GM23248 (cell line): ENCODE results near the gene TBC1D14. TPM values are rescaled to one million over a fixed set of nuclear protein-coding genes. Genes with fewer than 3 reads are reported as not detected.
A peak's percentile ranks its signal among the peaks of the same experiment; 100 is the strongest.

Experiments
- DNase-seq: peaks from one replicate; pipeline ENCODE4 v3.0.0-alpha.2; 2015
- H2AFZ ChIP-seq: fragments of 200-600 bp; sonication (generic); 2 replicates; pipeline ENCODE4 v1.6.1; 2016; ENCODE audit warnings: antibody characterized with exemption
- H3F3A ChIP-seq: fragments of 200-600 bp; sonication (generic); 2 replicates; pipeline ENCODE4 v1.6.1; 2016; ENCODE audit warnings: mild to moderate bottlenecking, antibody characterized with exemption, mixed run types; ENCODE audit not compliant: insufficient read depth
- H3K27ac ChIP-seq: fragments of 200-600 bp; sonication (generic); 2 replicates; pipeline ENCODE4 v1.5.1; 2016; ENCODE audit warnings: mild to moderate bottlenecking
- H3K27me3 ChIP-seq: fragments of 200-600 bp; sonication (generic); replicated peaks from 2 replicates; pipeline ENCODE4 v1.6.1; 2016; ENCODE audit warnings: mild to moderate bottlenecking; ENCODE audit not compliant: insufficient read depth
- H3K36me3 ChIP-seq: fragments of 200-600 bp; sonication (generic); 2 replicates; pipeline ENCODE4 v1.6.1; 2016; ENCODE audit warnings: low read depth, mild to moderate bottlenecking
- H3K4me1 ChIP-seq: fragments of 200-600 bp; sonication (generic); 2 replicates; pipeline ENCODE4 v1.6.1; 2016; ENCODE audit warnings: mild to moderate bottlenecking; ENCODE audit not compliant: insufficient read depth
- H3K4me2 ChIP-seq: fragments of 200-600 bp; sonication (generic); one replicate; pipeline ENCODE4 v1.6.1; 2016; ENCODE audit warnings: mild to moderate bottlenecking; ENCODE audit not compliant: unreplicated experiment
- H3K4me3 ChIP-seq: fragments of 200-600 bp; sonication (generic); 2 replicates; pipeline ENCODE4 v1.5.1; 2016; ENCODE audit warnings: mild to moderate bottlenecking
- H3K79me2 ChIP-seq: fragments of 200-600 bp; sonication (generic); 2 replicates; pipeline ENCODE4 v1.6.1; 2016; ENCODE audit warnings: mild to moderate bottlenecking; ENCODE audit not compliant: insufficient read depth
- H3K9ac ChIP-seq: fragments of 200-600 bp; sonication (generic); 2 replicates; pipeline ENCODE4 v1.6.1; 2016; ENCODE audit warnings: mild to moderate bottlenecking
- H3K9me2 ChIP-seq: fragments of 200-600 bp; sonication (generic); 2 replicates; pipeline ENCODE4 v1.6.1; 2016; ENCODE audit warnings: mixed run types, mild to moderate bottlenecking, moderate library complexity; ENCODE audit not compliant: insufficient read depth
- H3K9me3 ChIP-seq: fragments of 200-600 bp; sonication (generic); one replicate; pipeline ENCODE4 v1.6.1; 2017; ENCODE audit warnings: low read depth
- H4K20me1 ChIP-seq: fragments of 200-600 bp; sonication (generic); 2 replicates; pipeline ENCODE4 v1.6.0; 2016; ENCODE audit not compliant: insufficient read depth
- EZH2 ChIP-seq: fragments of 200-600 bp; sonication (generic); IDR thresholded peaks from 2 replicates; pipeline ENCODE4 v1.6.1; 2018; ENCODE audit warnings: antibody characterized with exemption, mild to moderate bottlenecking; ENCODE audit not compliant: insufficient read depth, poor library complexity, severe bottlenecking
- EZH2phosphoT487 ChIP-seq: fragments of 200-600 bp; sonication (generic); IDR thresholded peaks from 2 replicates; pipeline ENCODE4 v1.6.1; 2018; ENCODE audit warnings: antibody characterized with exemption, moderate library complexity, mild to moderate bottlenecking, low read depth; ENCODE audit not compliant: insufficient read depth
- WGBS, 2 experiments: methylation state at CpG; one replicate each; pipeline ENCODE4 v1.1.6; 2015 to 2017; ENCODE audit warnings: low lambda C conversion rate in 2 of 2, low coverage in 1 of 2; ENCODE audit errors: missing lambda C conversion rate in 2 of 2; 5-methylcytosine and 5-hydroxymethylcytosine counted together
- in situ Hi-C: fragments of 300-500 bp; cut with MboI; formaldehyde crosslinking; loops from 2 replicates; pipeline ENCODE4 v1.15.0; 2020
- polyA plus RNA-seq: library from polyadenylated mRNA; unstranded; fragments of >200 nt; fragmentation: Nextera tagmentation; extraction: Ambion mirVana; gene quantifications from 2 replicates; pipeline ENCODE4 v1.2.1, GENCODE V29; 2016
- total RNA-seq: library from RNA; depleted of rRNA; stranded (reverse); fragments of >200 nt; shearing (Covaris generic); gene quantifications from 2 replicates; pipeline ENCODE4 v1.2.3, GENCODE V29; 2014

TBC1D14 gene
- total and polyA plus RNA-seq, 2 experiments from 2014 or later: 20.4 to 39.1 TPM

- Histone ChIP-seq H3K9me2 (no peaks in the 10 kb centered on the region), H3K9ac (no peak overlapping the region), H3K4me2 (no peak overlapping the region), H2AFZ (no peak overlapping the region), H3K27ac (no peak overlapping the region), H3K4me1 (peaks cover 16% of the 10 kb centered on the region), H3K27me3 (no peaks in the 10 kb centered on the region), H3K9me3 (no peaks in the 10 kb centered on the region), H4K20me1 (no peaks in the 10 kb centered on the region), H3K36me3 (peaks cover 22% of the 10 kb centered on the region), H3K4me3 (no peak overlapping the region), H3F3A (peaks cover 25% of the 10 kb centered on the region), H3K79me2 (no peaks in the 10 kb centered on the region)
- TF ChIP-seq EZH2 (no peak), EZH2phosphoT487 (no peak)
- DNase-seq: no peak
- WGBS, 2 experiments: 75 to 80% methylated on average over 3 of the region's 3 CpGs
- in situ Hi-C loops: no loop called here
These were observed 25.2 kb upstream of the TBC1D14 start for GRCh38 chr4:6884341-6884870.

- peak overlapping the region; percentile 95 for H3K27ac ChIP-seq
- no peaks in the 10 kb centered on the region for H3K9me3 ChIP-seq
- peaks cover 16% of the 10 kb centered on the region for H3K4me1 ChIP-seq
- H3K9me2 ChIP-seq: no peaks in the 10 kb centered on the region
- peak; percentile 90 for DNase-seq
- peak overlapping the region; percentile 54 for H2AFZ ChIP-seq
- no peaks in the 10 kb centered on the region for H4K20me1 ChIP-seq
- H3K4me2 ChIP-seq: peak overlapping the region; percentile 65
- in situ Hi-C loops: no loop called here
- WGBS, 2 experiments: 4% methylated on average over 15 of the region's 15 CpGs
- H3K9ac ChIP-seq: peak overlapping the region; percentile 79
- TF ChIP-seq EZH2phosphoT487 (0 out of 2 replicates have a peak, but pooled peaks have one; percentile 38), EZH2 (no peak)
- no peaks in the 10 kb centered on the region for H3K27me3 ChIP-seq
- H3K79me2 ChIP-seq: no peaks in the 10 kb centered on the region
- H3K36me3 ChIP-seq: peaks cover 13% of the 10 kb centered on the region; the same call in 1 of the 2 replicates
- peak overlapping the region; percentile 49 for H3K4me3 ChIP-seq
- H3F3A ChIP-seq: peaks cover 25% of the 10 kb centered on the region
These were observed 23.6 kb upstream of the TBC1D14 start for GRCh38 chr4:6885953-6886557.

GRCh38 chr4:6886886-6887285, 22.7 kb upstream of the TBC1D14 start:
- TF ChIP-seq EZH2phosphoT487 (no peak), EZH2 (no peak)
- H3K9ac ChIP-seq: peak overlapping the region; percentile 79

GRCh38 chr4:6887591-6888371, 21.8 kb upstream of the TBC1D14 start:
- Histone ChIP-seq H3K9me2 (no peaks in the 10 kb centered on the region), H2AFZ (no peak overlapping the region), H3K4me2 (no peak overlapping the region), H3K9ac (no peak overlapping the region), H4K20me1 (no peaks in the 10 kb centered on the region), H3K79me2 (no peaks in the 10 kb centered on the region), H3K9me3 (no peaks in the 10 kb centered on the region), H3F3A (peaks cover 32% of the 10 kb centered on the region), H3K27me3 (no peaks in the 10 kb centered on the region), H3K4me3 (no peak overlapping the region), H3K36me3 (peaks cover 11% of the 10 kb centered on the region; the same call in 1 of the 2 replicates), H3K4me1 (peaks cover 27% of the 10 kb centered on the region), H3K27ac (no peak overlapping the region)
- 83 to 85% methylated on average over 20 to 21 of the region's 21 CpGs for WGBS, 2 experiments
- DNase-seq: no peak
- TF ChIP-seq EZH2 (no peak), EZH2phosphoT487 (no peak)
- in situ Hi-C loops: no loop called here

More at GRCh38 chr4:6886886-6887285, 22.7 kb upstream of the TBC1D14 start:
- H3K4me3 ChIP-seq: no peak overlapping the region
- no peaks in the 10 kb centered on the region for H3K27me3 ChIP-seq
- H3K27ac ChIP-seq: peak overlapping the region; percentile 95
- DNase-seq: no peak
- H3K4me2 ChIP-seq: no peak overlapping the region
- peaks cover 19% of the 10 kb centered on the region for H3K4me1 ChIP-seq
- H2AFZ ChIP-seq: no peak overlapping the region
- in situ Hi-C loops: no loop called here
- no peaks in the 10 kb centered on the region for H3K79me2 ChIP-seq
- peaks cover 30% of the 10 kb centered on the region for H3F3A ChIP-seq
- 79 to 81% methylated on average over 10 of the region's 10 CpGs for WGBS, 2 experiments
- no peaks in the 10 kb centered on the region for H3K9me3 ChIP-seq
- no peaks in the 10 kb centered on the region for H3K9me2 ChIP-seq
- H3K36me3 ChIP-seq: peaks cover 12% of the 10 kb centered on the region; the same call in 1 of the 2 replicates
- H4K20me1 ChIP-seq: no peaks in the 10 kb centered on the region
